Fibroblast of skin of left biceps (primary cell): ENCODE data around the gene PRDM16.
"Not testable (repeated sequence)": the region's sequence is repeated elsewhere in the genome, so short reads cannot be mapped to it uniquely, and the experiment has no call there.

Source experiments
- DNase-seq, 2 experiments: peaks; one replicate each; pipeline ENCODE4 v3.0.0-alpha.2; 2013; ENCODE audit warnings: low read depth in 2 of 2

Gene PRDM16

GRCh38 chr1:3226701-3227350 lies 157.8 kb downstream of the PRDM16 start:
- DNase-seq: no peak

GRCh38 chr1:3227351-3227704 lies 158.3 kb downstream of the PRDM16 start:
- DNase-seq: no peak

GRCh38 chr1:3227893-3228292 lies 158.9 kb downstream of the PRDM16 start:
- no peak for DNase-seq

GRCh38 chr1:3229081-3229725 lies 160.2 kb downstream of the PRDM16 start:
- DNase-seq: no peak

GRCh38 chr1:3230553-3230952 lies 161.6 kb downstream of the PRDM16 start:
- no peak for DNase-seq

- no peak for DNase-seq
Observed at GRCh38 chr1:3231245-3231644, 162.2 kb downstream of the PRDM16 start.

GRCh38 chr1:3231826-3232225 lies 162.8 kb downstream of the PRDM16 start:
- DNase-seq: no peak

GRCh38 chr1:3233031-3233430 lies 164.0 kb downstream of the PRDM16 start:
- no peak for DNase-seq

- DNase-seq: no peak
Observed at GRCh38 chr1:3233551-3233950, 164.5 kb downstream of the PRDM16 start.

- no peak for DNase-seq
Observed at GRCh38 chr1:3234281-3234680, 165.3 kb downstream of the PRDM16 start.

- DNase-seq: no peak
Observed at GRCh38 chr1:3234956-3235355, 166.0 kb downstream of the PRDM16 start.

- no peak for DNase-seq
Observed at GRCh38 chr1:3235496-3235895, 166.5 kb downstream of the PRDM16 start.

GRCh38 chr1:3236361-3236760 lies 167.4 kb downstream of the PRDM16 start:
- no peak for DNase-seq

- no peak for DNase-seq
Observed at GRCh38 chr1:3236955-3237354, 168.0 kb downstream of the PRDM16 start.

GRCh38 chr1:3237570-3237969 lies 168.6 kb downstream of the PRDM16 start:
- no peak for DNase-seq

- DNase-seq: no peak
Observed at GRCh38 chr1:3237994-3238702, 169.1 kb downstream of the PRDM16 start.

GRCh38 chr1:3238703-3239278 lies 169.8 kb downstream of the PRDM16 start:
- no peak for DNase-seq

- not testable (repeated sequence) for DNase-seq
Observed at GRCh38 chr1:3239991-3240390, 171.0 kb downstream of the PRDM16 start.

GRCh38 chr1:3240524-3241235 lies 171.7 kb downstream of the PRDM16 start:
- no peak for DNase-seq

GRCh38 chr1:3241236-3241550 lies 172.2 kb downstream of the PRDM16 start:
- DNase-seq: no peak

GRCh38 chr1:3241673-3242407 lies 172.8 kb downstream of the PRDM16 start:
- no peak for DNase-seq
